HFFc6 (cell line): ENCODE results near the gene ARHGAP15. TPM values are rescaled to one million over a fixed set of nuclear protein-coding genes. Genes with fewer than 3 reads are reported as not detected.

Experiments
- DNase-seq: peaks from one replicate; pipeline ENCODE4 v3.0.0-alpha.2; 2018
- H3K27ac Mint-ChIP-seq: 2 replicates; pipeline ENCODE4 v1.8.0; 2020; ENCODE audit warnings: mild to moderate bottlenecking, mixed read lengths
- H3K27me3 Mint-ChIP-seq: 2 replicates; pipeline ENCODE4 v1.8.0; 2021; ENCODE audit warnings: mild to moderate bottlenecking, moderate library complexity, mixed read lengths; ENCODE audit not compliant: insufficient read depth
- H3K36me3 Mint-ChIP-seq: 2 replicates; pipeline ENCODE4 v1.8.0; 2021; ENCODE audit warnings: low read depth, mixed read lengths
- H3K4me1 Mint-ChIP-seq: 2 replicates; pipeline ENCODE4 v1.8.0; 2020; ENCODE audit warnings: low read depth, mixed read lengths
- H3K4me3 Mint-ChIP-seq: 2 replicates; pipeline ENCODE4 v1.8.0; 2020; ENCODE audit warnings: mild to moderate bottlenecking, moderate library complexity, mixed read lengths
- H3K9me3 Mint-ChIP-seq: 2 replicates; pipeline ENCODE4 v1.8.0; 2020; ENCODE audit warnings: mild to moderate bottlenecking, mixed read lengths
- CTCF ChIP-seq: fragments of 200-600 bp; sonication (generic); IDR thresholded peaks from 2 replicates; pipeline ENCODE4 v1.5.0; 2021; ENCODE audit warnings: antibody characterized with exemption, mild to moderate bottlenecking
- total RNA-seq, 6 experiments: library from RNA; stranded (reverse); fragmentation: NEBNext Ultra II Directional; extraction: Animal tissue kit (Norgen Biotek cat#: 25700); gene quantifications; 2 replicates in 1 of 6; 3 replicates in 5 of 6; pipeline ENCODE4 v1.2.3, GENCODE V29; 2021

Gene ARHGAP15
- total RNA-seq, 6 experiments from 2014 or later: not detected

- H3K36me3 Mint-ChIP-seq: no peaks in the 10 kb centered on the region
- no peak for TF ChIP-seq CTCF
- H3K4me1 Mint-ChIP-seq: peaks cover 29% of the 10 kb centered on the region
- no peak overlapping the region; the same call in none of the 2 replicates for H3K27ac Mint-ChIP-seq
- H3K4me3 Mint-ChIP-seq: peak overlapping the region; percentile 29; the same call in 1 of the 2 replicates
- H3K27me3 Mint-ChIP-seq: no peaks in the 10 kb centered on the region
- peak; percentile 37 for DNase-seq
- no peaks in the 10 kb centered on the region for H3K9me3 Mint-ChIP-seq
Observed at GRCh38 chr2:143399631-143400069, 270.4 kb downstream of the ARHGAP15 start.

GRCh38 chr2:143401861-143402260, 272.6 kb downstream of the ARHGAP15 start:
- no peaks in the 10 kb centered on the region for H3K27me3 Mint-ChIP-seq
- H3K27ac Mint-ChIP-seq: no peak overlapping the region
- no peak for TF ChIP-seq CTCF
- H3K4me1 Mint-ChIP-seq: peaks cover 29% of the 10 kb centered on the region
- no peaks in the 10 kb centered on the region for H3K36me3 Mint-ChIP-seq
- no peak for DNase-seq
- no peaks in the 10 kb centered on the region for H3K9me3 Mint-ChIP-seq
- no peak overlapping the region for H3K4me3 Mint-ChIP-seq

GRCh38 chr2:143402451-143402850, 273.2 kb downstream of the ARHGAP15 start:
- no peak for TF ChIP-seq CTCF
- no peaks in the 10 kb centered on the region for H3K27me3 Mint-ChIP-seq
- no peak for DNase-seq
- peaks cover 29% of the 10 kb centered on the region for H3K4me1 Mint-ChIP-seq
- H3K4me3 Mint-ChIP-seq: no peak overlapping the region
- no peaks in the 10 kb centered on the region for H3K9me3 Mint-ChIP-seq
- H3K36me3 Mint-ChIP-seq: no peaks in the 10 kb centered on the region
- H3K27ac Mint-ChIP-seq: no peak overlapping the region

- H3K27me3 Mint-ChIP-seq: no peaks in the 10 kb centered on the region
- H3K27ac Mint-ChIP-seq: no peak overlapping the region
Observed at GRCh38 chr2:143410082-143410897, 281.1 kb downstream of the ARHGAP15 start.

GRCh38 chr2:143415571-143415970, 286.4 kb downstream of the ARHGAP15 start:
- no peak overlapping the region for H3K4me3 Mint-ChIP-seq
- no peaks in the 10 kb centered on the region for H3K27me3 Mint-ChIP-seq
- H3K9me3 Mint-ChIP-seq: no peaks in the 10 kb centered on the region
- H3K4me1 Mint-ChIP-seq: peaks cover 8% of the 10 kb centered on the region
- H3K36me3 Mint-ChIP-seq: no peaks in the 10 kb centered on the region
- no peak for TF ChIP-seq CTCF
- H3K27ac Mint-ChIP-seq: no peak overlapping the region
- no peak for DNase-seq

More at GRCh38 chr2:143410082-143410897, 281.1 kb downstream of the ARHGAP15 start:
- no peaks in the 10 kb centered on the region for H3K9me3 Mint-ChIP-seq
- no peak overlapping the region for H3K4me3 Mint-ChIP-seq
- no peaks in the 10 kb centered on the region for H3K36me3 Mint-ChIP-seq
- H3K4me1 Mint-ChIP-seq: no peaks in the 10 kb centered on the region
- no peak for TF ChIP-seq CTCF
- DNase-seq: no peak
